ENCODE measurements around the gene METTL23.
"Not testable (repeated sequence)": the region's sequence is repeated elsewhere in the genome, so short reads cannot be mapped to it uniquely, and the experiment has no call there.

Gene METTL23

GRCh38 chr17:76695059-76695831 is 31.4 kb upstream of the METTL23 start:
- DNase-seq (ENCODE audit: low spot score) = no peak

DNA sequence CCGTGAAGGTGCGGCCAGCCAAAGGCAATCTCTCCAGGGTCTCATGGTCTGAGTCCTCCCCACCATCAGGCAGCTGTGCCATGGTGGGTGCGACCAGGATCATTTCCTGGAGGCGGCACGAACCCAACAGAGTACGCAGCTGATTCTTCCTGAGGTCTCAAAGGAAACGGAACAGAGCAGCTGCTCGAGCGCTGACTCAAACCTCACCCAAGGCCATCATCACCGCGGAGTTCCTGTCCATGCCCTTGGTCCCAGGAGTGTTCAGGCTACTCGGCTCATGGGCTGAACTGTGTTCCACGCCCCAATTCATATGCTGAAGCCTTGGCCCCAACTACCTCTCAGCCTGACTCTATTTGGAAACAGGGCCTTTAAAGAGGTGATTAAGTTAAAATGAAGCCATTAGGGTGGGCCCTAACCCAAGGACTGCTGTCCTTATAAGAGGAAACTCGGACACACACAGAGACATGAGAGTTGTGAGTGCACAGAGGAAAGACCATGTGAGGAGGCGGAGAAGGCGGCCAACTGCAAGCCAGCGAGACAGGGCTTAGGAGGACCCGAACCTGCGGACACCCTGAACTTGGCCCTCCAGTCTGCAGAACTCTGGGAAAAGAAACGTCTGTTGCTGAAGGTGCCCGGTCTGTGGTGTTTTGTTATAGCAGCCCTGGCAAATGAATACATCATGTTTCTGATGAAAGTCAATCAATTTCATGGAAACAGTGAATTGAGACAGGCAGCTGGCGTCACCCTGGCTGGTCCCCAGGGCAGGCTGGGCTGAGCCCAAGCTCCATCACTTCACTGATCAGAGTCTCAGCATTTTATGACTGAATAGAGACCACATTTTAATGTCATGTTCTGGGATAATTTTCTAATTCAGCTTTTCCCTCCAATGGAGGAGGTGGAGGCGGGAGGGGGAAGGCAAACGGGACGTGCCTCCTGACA is 29.6 kb upstream of the METTL23 start:
- DNase-seq (ENCODE audit: low spot score) = no peak

GRCh38 chr17:76697702-76698465 is 28.8 kb upstream of the METTL23 start:
- DNase-seq (ENCODE audit: low spot score) = peak; percentile 77

DNA sequence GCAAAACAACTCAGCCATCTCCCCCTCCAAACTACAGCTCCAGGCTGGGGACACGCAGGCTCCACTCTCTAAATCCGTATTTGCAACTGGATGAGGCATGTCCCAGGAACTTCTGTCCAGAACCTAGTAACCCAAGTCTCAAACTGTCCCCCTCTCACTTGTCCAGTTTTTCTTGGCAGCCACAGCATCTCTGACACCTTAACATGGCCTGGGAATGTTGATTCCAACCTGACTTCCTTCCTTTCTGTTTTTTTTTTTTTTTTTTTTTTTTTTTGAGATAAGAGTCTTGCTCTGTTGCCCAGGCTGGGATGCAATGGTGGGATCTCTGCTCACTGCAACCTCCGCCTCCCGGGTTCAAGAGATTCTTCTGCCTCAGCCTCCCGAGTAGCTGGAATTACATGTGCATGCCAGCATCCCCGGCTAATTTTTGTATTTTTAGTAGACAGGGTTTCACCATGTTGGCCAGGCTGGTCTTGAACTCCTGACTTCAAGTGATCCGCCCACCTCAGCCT is 28.1 kb upstream of the METTL23 start:
- DNase-seq (ENCODE audit: low spot score) = not testable (repeated sequence)

DNA sequence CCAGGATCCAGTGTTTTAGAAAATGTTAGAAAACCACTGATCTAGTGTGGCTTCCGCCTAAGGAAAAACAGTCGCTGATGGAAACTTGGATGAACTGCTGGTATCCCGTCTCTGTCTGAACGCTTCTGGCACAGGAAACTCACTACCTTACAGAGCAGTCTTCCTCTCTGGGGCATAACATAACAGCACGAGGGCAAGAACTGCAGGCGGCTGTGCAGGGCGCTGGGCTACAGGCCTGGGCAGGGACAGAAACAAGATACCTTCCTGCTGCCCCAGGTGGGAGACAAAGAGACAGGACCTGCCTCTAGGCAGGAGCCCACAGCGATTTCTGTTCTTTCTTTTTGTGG is 26.4 kb upstream of the METTL23 start:
- DNase-seq (ENCODE audit: low spot score) = no peak

DNA sequence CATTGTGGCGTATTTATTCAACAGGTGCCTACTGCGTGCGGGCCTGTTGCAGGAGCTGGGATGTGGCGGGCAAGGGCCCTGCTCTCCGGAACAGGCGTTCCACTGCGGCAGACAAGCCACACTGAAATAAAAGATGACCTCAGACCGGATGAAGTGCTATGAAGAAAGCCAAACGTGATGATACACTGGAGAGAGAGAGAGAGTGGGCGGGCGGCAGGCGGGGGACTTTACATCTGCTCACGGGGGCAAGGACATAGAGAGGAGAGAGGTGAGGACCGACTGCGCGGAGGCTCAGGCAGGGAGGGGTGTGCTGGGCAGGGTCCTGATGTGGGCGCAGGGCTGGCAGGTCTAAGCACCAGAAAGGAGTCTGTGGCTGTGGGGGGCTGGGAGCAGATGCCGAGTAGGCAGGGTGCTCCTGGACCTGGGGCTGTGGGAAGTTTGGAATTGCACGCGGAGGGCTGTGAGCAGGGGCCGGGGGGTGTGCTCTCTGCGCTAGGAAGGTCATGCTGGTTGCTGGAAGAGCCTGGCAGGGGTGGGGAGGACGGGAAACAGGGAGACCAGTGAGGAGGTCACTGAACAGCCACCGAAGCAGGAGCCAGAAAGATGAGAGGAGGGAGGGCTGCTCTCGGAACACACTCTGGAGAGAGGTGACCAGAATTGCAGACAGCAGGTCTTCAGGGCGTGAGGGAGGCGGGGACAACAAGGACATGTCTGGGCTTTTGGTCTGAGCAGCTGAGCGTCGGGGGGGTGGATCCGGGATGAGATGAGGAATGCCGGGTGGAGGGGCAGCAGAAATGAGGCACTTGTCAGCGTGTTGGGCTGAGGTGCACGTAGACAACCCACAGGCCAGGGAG is 25.8 kb upstream of the METTL23 start:
- no peak for DNase-seq (ENCODE audit: low spot score)

- no peak for DNase-seq (ENCODE audit: low spot score)
Observed at GRCh38 chr17:76701471-76701967, 25.1 kb upstream of the METTL23 start.

DNA sequence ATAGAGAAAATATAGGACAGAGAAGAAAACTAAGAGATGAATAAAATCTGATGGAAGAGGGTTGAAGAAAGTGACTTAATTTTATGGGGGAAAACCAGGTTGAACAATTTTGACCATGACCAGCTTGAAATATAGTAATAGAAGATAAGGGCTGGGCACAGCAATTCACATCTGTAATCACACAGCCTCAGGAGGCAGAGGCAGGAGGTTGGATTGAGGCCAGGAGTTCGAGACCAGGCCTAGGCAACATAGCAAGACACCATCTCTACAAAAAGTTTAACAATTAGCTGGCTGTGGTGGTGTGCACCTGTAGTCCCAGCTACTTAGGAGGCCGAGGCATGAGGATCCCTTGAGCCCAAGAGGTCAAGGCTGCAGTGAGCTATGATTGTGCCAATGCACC is 24.6 kb upstream of the METTL23 start:
- no peak for DNase-seq (ENCODE audit: low spot score)

DNA sequence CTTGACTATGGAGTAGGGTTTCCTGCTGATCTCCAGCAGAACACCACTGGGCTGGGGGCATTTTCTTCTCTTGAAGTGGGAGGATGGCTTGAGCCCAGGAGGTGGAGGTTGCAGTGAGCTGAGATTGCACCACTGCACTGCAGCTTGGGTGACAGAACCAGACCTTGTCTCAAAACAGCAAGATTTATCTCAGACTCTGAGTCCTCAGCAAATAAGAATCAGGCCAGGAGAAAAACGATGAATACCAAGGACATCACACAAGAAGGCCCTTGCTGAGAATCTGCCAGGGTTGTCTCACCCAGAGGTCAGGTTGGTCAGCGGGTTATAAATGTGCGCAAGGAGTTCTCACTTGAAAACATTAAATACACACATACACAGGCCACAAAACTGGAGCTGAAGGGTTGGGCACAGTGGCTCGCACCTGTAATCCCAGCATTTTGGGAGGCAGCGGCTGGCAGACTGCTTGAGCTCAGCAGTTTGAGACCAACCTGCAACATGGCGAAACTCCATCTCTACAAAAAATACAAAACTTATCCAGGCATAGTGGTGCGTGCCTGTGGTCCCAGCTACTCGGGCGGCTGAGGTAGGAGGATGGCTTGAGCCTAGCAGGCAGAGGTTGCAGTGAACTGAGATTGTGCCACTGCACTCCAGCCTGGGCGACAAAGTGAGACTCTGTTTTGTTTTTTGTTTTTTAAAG is 23.6 kb upstream of the METTL23 start:
- no peak for DNase-seq (ENCODE audit: low spot score)

- DNase-seq (ENCODE audit: low spot score) = no peak
Observed at GRCh38 chr17:76704805-76705204, 21.8 kb upstream of the METTL23 start.

DNA sequence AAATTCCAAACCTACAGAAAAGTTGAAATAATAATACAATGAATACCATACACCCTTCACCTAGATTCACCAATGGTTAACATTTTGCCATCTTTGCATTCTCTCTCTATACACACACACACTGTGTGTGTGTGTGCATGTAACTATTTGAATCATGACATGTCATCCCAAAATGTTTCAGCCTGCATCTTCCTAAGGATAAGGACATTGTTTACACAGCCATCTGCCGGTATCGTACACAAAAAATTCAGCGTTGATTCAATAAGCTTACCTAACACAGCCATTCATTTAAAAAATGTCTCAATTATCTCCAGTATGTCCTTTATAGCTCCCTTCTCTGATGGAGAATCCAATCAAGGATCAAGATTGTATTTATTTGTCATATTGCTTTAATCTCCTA is 19.8 kb upstream of the METTL23 start:
- no peak for DNase-seq (ENCODE audit: low spot score)

DNA sequence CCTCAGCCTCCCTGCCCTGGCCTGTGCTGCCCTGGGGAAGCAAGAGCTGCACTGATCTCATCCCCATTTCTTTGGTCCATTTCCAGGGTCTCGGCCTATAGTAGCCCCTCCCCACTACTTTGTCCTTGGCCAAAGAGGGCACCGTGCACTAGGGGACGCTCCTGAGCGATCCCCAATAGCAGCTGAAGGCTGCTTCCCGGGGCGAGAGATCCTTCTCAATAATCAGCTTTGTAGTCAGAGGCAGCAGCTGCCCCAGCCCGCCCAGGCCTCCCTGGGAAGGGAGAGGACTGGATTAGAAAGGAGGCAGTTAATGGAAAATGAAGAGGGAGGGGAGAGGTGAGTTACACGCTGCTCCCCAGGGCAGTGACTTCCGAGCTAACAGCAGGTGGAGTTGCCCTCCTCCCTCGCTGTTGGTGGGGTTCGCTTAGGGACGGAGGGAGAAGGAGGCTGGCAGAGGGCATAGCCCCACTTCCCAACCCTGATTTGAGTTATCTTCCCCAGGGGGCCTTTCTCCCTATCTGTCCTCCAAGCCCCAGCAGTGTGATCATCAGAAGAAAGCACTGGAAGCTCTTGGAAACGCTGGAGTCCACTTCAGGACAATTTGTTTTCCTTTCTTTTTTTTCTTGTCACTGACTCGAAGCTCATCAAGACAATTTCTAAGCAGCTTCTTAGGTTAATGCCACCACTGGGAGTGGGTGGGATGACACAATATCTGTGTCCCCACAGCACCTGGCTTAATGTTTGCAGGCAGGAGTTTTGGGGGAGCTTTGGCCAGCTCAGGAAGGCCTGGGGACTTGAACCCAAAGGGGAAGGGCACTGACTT is 18.4 kb upstream of the METTL23 start:
- DNase-seq (ENCODE audit: low spot score) = peak; percentile 92

DNA sequence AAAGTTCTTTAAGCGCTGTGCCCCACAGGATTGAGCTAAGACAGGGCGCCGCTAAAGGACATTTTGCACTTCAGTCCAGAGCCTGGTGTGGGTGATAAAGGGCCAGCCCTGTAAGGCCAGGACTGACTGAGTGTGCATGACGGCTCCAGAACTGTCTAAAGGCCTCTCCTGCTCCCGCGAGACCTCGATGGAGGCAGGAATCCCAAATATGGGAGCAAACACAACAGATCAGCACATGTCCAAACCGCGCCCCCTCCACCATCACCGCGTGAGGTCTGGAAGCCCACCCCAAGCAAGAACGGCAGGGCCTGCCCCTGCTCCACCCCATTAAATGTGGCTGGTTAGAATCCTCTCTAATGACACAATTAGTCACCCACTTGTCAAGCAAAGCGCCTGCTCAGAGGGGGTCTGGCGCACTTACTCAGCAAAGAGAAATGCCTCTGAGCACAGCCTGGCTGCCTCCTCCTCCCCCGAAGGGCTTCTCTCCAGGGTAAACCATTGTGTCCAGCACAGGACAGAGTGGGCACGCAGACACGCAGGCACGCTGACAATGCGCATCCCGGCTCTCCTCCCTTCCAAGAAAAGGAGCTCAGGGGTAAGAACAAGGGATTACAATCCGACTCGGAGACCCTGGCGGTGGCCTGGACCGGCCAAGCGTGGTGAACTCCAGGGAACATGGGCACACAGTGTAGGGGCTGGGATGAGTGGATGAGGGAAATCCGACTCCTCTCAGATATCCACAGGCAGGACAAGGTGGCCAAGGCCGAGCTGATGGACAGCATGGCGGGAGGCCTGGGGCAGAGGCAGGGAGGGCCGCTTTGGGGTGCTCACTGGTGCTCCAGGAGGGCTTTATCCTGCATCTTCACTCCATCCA is 17.3 kb upstream of the METTL23 start:
- DNase-seq (ENCODE audit: low spot score) = peak; percentile 82

DNA sequence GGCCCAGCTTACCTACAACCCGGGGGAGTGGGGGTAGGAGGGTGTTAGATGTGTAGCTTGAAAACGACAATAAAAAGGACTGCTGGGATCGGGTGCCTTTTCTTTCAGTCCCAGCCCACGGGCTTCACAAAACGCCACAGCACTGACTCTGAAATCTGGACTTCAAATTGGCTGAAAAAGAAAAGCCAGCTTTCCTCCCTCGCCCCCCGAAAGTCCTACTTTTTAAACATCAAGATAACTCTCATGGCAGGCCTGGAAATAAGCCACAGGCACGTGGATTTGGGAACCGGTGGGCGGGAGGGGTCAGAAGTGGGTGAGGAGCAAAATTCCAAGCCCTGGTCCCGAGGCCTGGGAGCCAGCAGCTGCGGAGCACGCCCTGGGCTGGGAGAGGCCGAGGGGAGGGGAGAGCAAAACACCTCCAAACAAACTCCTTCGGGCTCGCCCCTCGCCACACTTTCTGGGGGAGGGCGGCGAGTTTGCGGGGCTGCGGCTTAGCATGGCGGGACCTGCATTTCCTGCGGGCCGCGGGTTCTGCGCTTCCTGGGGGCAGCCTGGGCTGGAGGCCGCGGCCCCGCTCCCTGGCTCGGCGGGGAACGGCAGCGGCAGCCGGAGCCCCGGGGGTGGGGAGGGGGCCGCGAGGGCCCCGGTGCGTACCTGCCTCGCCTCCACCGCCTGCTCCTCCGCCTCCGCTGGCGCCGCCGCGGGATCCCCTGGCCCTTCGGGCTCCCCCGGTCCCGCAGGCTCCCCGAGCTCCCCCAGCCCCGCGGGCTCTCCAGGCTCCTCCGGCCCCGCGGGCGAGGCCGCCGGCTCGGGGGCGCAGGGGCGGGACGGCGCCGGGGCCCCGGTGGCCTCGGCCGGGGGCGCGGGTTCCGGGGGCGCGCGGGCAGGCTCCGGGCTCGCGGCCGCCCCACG is 16.4 kb upstream of the METTL23 start:
- peak; percentile 67 for DNase-seq (ENCODE audit: low spot score)

DNA sequence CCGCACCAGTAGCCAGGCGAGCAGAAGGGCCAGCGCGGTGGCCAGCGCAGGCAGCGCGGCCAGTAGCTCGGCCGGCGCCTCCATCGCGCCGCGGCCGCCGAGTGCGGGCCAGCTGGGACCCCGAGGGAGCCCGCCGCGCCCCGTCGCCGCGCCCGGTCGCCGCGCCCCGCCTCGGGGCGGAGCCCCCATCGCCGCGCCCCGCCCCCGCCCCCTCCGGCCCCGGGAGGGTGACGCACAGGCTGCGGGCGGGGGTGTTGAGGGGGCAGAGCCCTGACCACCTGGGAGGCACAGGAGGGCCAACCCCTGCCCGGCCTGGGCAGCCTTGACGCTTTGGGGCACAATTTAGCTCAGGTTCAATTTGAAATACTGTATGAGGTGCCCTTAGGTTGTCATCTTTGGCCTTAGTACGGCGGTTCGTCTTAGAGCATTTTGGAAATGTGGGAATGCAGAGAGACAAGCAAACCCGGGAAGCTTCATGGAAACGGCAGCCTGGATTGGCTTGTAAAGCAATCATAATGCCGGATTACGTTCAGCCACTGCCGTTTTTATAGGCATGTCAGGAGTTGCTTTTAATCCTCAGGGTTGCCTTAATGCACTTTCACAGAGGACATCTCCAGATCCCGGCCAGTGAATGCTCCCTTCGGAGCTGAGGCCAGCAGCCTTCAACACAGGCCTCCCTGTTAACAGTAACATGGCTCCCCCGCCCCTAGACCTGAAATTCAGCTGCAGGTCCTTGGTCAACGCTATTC is 15.6 kb upstream of the METTL23 start, which contains the start of gene MXRA7:
MXRA7 (minus strand) TSS at position 103 of the 749 bp plus-strand sequence; CDS start at position 84, 19 bp downstream.
- peak; percentile 87 for DNase-seq (ENCODE audit: low spot score)

DNA sequence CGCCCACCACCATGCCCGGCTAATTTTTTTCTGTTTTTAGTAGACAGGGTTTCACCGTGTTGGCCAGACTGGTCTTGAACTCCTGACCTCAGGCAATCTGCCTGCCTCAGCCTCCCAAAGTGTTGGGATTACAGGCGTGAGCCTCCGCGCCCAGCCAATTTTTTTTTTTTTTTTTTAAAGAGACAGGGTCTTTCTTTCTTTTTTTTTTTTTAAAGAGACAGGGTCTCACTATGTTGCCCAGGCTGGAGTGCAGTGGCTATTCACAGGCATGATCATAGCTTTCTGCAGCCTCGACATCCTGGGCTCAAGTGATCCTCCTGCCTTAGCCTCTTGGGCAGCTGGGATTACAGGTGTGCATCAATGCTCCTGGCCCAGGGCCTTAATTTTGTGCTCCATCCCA is 14.3 kb upstream of the METTL23 start:
- DNase-seq (ENCODE audit: low spot score) = not testable (repeated sequence)

DNA sequence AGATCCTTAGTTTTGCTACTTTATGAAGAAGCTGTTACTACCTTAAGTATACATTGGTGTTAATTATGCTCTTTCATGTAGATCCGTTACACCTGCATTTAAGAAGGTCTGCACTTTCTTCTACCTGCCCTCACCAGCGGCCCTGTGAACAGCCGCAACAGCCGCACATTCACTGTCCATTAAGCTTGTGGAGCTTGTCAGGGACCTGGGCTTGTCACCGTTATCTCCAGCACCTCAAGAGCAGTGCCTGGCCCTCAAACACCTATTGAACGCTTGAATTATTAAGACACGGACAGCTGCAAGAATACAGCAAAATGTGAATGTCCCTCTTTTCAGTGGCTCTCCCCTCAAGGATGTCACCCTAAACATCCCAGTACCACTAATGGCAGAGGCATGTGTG is 12.9 kb upstream of the METTL23 start:
- no peak for DNase-seq (ENCODE audit: low spot score)
